WTC11 (cell line): ENCODE results near the gene KLHL4. TPM values are rescaled to one million over a fixed set of nuclear protein-coding genes. Genes with fewer than 3 reads are reported as not detected.

Source experiments
- ATAC-seq: fragments of 200-7000 bp; cut with Tn5 transposase; 2 replicates; pipeline ENCODE4 v1.10.0; 2021; ENCODE audit warnings: mild to moderate bottlenecking, moderate library complexity
- CTCF ChIA-PET: fragments of 300-600 bp; sonication (Branson Sonifier 250); formaldehyde crosslinking; loops from one replicate; lab custom pipeline; 2021; ENCODE audit warnings: antibody characterized with exemption; lab: Charles Lee
- POLR2A ChIA-PET: fragments of 350-600 bp; sonication (Branson Sonifier 250); formaldehyde crosslinking; loops from one replicate; lab custom pipeline; 2021; ENCODE audit warnings: antibody characterized with exemption; lab: Charles Lee
- DNase-seq: peaks from one replicate; pipeline ENCODE4 v3.0.0; 2021; ENCODE audit warnings: low spot score
- H3K27ac Mint-ChIP-seq: 2 replicates; pipeline ENCODE4 v1.8.0; 2021; ENCODE audit warnings: mixed read lengths
- H3K27me3 Mint-ChIP-seq: 2 replicates; pipeline ENCODE4 v1.8.0; 2021; ENCODE audit warnings: low read depth, mild to moderate bottlenecking, moderate library complexity, mixed read lengths
- H3K36me3 Mint-ChIP-seq: 2 replicates; pipeline ENCODE4 v1.8.0; 2021; ENCODE audit warnings: mixed read lengths
- H3K4me1 Mint-ChIP-seq: 2 replicates; pipeline ENCODE4 v1.8.0; 2022; ENCODE audit warnings: mixed read lengths
- H3K4me3 Mint-ChIP-seq: 2 replicates; pipeline ENCODE4 v1.8.0; 2021; ENCODE audit warnings: mild to moderate bottlenecking, moderate library complexity, mixed read lengths
- H3K9me3 Mint-ChIP-seq: 2 replicates; pipeline ENCODE4 v1.8.0; 2021; ENCODE audit warnings: mixed read lengths
- JUN ChIP-seq: sonication (generic); formaldehyde crosslinking; IDR thresholded peaks from 2 replicates; pipeline ENCODE4 v1.8.0; 2023; ENCODE audit warnings: mild to moderate bottlenecking, missing genetic modification reagents
- NFE2L1 ChIP-seq: sonication (generic); formaldehyde crosslinking; IDR thresholded peaks from 2 replicates; pipeline ENCODE4 v1.8.1; 2023; ENCODE audit warnings: missing genetic modification reagents
- NFYB ChIP-seq: sonication (generic); formaldehyde crosslinking; conservative IDR thresholded peaks from 2 replicates; pipeline ENCODE4 v1.8.0; 2022; ENCODE audit warnings: low read depth, missing genetic modification reagents
- OVOL2 ChIP-seq: fragments of 250-450 bp; sonication (Bioruptor Pico); IDR thresholded peaks from 2 replicates; pipeline ENCODE4 v1.9.0; 2021; ENCODE audit warnings: mild to moderate bottlenecking, borderline replicate concordance
- SMAD3 ChIP-seq: sonication (generic); formaldehyde crosslinking; IDR thresholded peaks from 2 replicates; pipeline ENCODE4 v1.8.0; 2022; ENCODE audit warnings: missing genetic modification reagents, mild to moderate bottlenecking, borderline replicate concordance
- SOX15 ChIP-seq: fragments of 250-450 bp; sonication (Bioruptor Pico); IDR thresholded peaks from 2 replicates; pipeline ENCODE4 v1.9.0; 2021; ENCODE audit warnings: mild to moderate bottlenecking
- TCF7 ChIP-seq: sonication (generic); formaldehyde crosslinking; IDR thresholded peaks from 2 replicates; pipeline ENCODE4 v1.8.0; 2022; ENCODE audit warnings: mild to moderate bottlenecking, low read depth, missing genetic modification reagents, moderate library complexity
- ZMAT4 ChIP-seq: fragments of 250-450 bp; sonication (Bioruptor Pico); IDR thresholded peaks from 2 replicates; pipeline ENCODE4 v1.9.0; 2021; ENCODE audit warnings: mild to moderate bottlenecking
- ZNF263 ChIP-seq: sonication (generic); formaldehyde crosslinking; IDR thresholded peaks from 2 replicates; pipeline ENCODE4 v1.8.1; 2022; ENCODE audit warnings: low read depth, mild to moderate bottlenecking, moderate library complexity, missing genetic modification reagents
- ZNF416 ChIP-seq: fragments of 250-450 bp; sonication (Bioruptor Pico); IDR thresholded peaks from 2 replicates; pipeline ENCODE4 v1.9.0; 2021; ENCODE audit warnings: mild to moderate bottlenecking, inconsistent platforms
- ZSCAN18 ChIP-seq: fragments of 250-450 bp; sonication (Bioruptor Pico); IDR thresholded peaks from 2 replicates; pipeline ENCODE4 v2.1.2; 2022; ENCODE audit warnings: mild to moderate bottlenecking, moderate library complexity
- total RNA-seq: library from RNA; stranded (reverse); gene quantifications from 3 replicates; pipeline ENCODE4 v1.2.3, GENCODE V29; 2021
- TF ChIP-seq, protein P1 (sequence below): sonication (generic); formaldehyde crosslinking; IDR thresholded peaks from 2 replicates; pipeline ENCODE4 v1.8.0; 2023; ENCODE audit warnings: missing genetic modification reagents, mild to moderate bottlenecking, borderline replicate concordance
- TF ChIP-seq, protein P2 (sequence below): sonication (generic); formaldehyde crosslinking; IDR thresholded peaks from 2 replicates; pipeline ENCODE4 v1.8.1; 2023; ENCODE audit warnings: mild to moderate bottlenecking, missing genetic modification reagents, borderline replicate concordance
- TF ChIP-seq, protein P3 (sequence below): sonication (generic); formaldehyde crosslinking; IDR thresholded peaks from 2 replicates; pipeline ENCODE4 v1.8.0; 2023; ENCODE audit warnings: mild to moderate bottlenecking, missing genetic modification reagents
- TF ChIP-seq, protein P4 (sequence below): sonication (generic); formaldehyde crosslinking; IDR thresholded peaks from 2 replicates; pipeline ENCODE4 v1.8.1; 2022; ENCODE audit warnings: mild to moderate bottlenecking, missing genetic modification reagents, moderate library complexity, borderline replicate concordance

KLHL4 gene
- total RNA-seq, 1 experiment from 2014 or later: 10.5 TPM

DNA sequence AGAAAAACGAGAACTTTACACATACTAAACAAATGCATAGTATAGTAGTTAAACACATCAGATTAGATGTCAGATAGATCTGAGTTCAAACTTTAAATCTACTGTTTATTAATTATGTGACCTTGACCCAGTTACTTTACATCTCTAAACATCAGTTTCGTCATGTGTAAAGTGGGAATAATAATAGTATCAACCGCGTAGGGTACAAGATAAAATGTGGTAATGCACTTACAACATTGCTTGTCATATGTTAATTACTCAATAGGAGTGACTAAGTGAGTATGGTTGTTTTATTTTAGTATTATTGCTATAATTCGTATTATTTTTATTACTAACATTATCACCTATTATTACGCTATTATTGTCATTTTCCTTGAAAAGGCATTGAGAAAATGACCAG is 144.2 kb downstream of the KLHL4 start:
- CTCF ChIA-PET: no interaction called here
- DNase-seq (no peak), ATAC-seq (no peak)
- TF ChIP-seq JUN (CRISPR knock-in tag) (no peak), ZNF416 (CRISPR knock-in tag) (no peak), OVOL2 (CRISPR knock-in tag) (no peak), ZMAT4 (no peak), NFE2L1 (CRISPR knock-in tag) (no peak), ZSCAN18 (CRISPR knock-in tag) (no peak), NFYB (CRISPR knock-in tag) (no peak), SOX15 (CRISPR knock-in tag) (no peak), SMAD3 (CRISPR knock-in tag) (no peak), TCF7 (CRISPR knock-in tag) (no peak), ZNF263 (CRISPR knock-in tag) (no peak)
- TF ChIP-seq, protein P1, sequence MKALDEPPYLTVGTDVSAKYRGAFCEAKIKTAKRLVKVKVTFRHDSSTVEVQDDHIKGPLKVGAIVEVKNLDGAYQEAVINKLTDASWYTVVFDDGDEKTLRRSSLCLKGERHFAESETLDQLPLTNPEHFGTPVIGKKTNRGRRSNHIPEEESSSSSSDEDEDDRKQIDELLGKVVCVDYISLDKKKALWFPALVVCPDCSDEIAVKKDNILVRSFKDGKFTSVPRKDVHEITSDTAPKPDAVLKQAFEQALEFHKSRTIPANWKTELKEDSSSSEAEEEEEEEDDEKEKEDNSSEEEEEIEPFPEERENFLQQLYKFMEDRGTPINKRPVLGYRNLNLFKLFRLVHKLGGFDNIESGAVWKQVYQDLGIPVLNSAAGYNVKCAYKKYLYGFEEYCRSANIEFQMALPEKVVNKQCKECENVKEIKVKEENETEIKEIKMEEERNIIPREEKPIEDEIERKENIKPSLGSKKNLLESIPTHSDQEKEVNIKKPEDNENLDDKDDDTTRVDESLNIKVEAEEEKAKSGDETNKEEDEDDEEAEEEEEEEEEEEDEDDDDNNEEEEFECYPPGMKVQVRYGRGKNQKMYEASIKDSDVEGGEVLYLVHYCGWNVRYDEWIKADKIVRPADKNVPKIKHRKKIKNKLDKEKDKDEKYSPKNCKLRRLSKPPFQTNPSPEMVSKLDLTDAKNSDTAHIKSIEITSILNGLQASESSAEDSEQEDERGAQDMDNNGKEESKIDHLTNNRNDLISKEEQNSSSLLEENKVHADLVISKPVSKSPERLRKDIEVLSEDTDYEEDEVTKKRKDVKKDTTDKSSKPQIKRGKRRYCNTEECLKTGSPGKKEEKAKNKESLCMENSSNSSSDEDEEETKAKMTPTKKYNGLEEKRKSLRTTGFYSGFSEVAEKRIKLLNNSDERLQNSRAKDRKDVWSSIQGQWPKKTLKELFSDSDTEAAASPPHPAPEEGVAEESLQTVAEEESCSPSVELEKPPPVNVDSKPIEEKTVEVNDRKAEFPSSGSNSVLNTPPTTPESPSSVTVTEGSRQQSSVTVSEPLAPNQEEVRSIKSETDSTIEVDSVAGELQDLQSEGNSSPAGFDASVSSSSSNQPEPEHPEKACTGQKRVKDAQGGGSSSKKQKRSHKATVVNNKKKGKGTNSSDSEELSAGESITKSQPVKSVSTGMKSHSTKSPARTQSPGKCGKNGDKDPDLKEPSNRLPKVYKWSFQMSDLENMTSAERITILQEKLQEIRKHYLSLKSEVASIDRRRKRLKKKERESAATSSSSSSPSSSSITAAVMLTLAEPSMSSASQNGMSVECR (CRISPR knock-in tag): no peak
- TF ChIP-seq, protein P2, sequence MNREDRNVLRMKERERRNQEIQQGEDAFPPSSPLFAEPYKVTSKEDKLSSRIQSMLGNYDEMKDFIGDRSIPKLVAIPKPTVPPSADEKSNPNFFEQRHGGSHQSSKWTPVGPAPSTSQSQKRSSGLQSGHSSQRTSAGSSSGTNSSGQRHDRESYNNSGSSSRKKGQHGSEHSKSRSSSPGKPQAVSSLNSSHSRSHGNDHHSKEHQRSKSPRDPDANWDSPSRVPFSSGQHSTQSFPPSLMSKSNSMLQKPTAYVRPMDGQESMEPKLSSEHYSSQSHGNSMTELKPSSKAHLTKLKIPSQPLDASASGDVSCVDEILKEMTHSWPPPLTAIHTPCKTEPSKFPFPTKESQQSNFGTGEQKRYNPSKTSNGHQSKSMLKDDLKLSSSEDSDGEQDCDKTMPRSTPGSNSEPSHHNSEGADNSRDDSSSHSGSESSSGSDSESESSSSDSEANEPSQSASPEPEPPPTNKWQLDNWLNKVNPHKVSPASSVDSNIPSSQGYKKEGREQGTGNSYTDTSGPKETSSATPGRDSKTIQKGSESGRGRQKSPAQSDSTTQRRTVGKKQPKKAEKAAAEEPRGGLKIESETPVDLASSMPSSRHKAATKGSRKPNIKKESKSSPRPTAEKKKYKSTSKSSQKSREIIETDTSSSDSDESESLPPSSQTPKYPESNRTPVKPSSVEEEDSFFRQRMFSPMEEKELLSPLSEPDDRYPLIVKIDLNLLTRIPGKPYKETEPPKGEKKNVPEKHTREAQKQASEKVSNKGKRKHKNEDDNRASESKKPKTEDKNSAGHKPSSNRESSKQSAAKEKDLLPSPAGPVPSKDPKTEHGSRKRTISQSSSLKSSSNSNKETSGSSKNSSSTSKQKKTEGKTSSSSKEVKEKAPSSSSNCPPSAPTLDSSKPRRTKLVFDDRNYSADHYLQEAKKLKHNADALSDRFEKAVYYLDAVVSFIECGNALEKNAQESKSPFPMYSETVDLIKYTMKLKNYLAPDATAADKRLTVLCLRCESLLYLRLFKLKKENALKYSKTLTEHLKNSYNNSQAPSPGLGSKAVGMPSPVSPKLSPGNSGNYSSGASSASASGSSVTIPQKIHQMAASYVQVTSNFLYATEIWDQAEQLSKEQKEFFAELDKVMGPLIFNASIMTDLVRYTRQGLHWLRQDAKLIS (CRISPR knock-in tag): no peak
- TF ChIP-seq, protein P3, sequence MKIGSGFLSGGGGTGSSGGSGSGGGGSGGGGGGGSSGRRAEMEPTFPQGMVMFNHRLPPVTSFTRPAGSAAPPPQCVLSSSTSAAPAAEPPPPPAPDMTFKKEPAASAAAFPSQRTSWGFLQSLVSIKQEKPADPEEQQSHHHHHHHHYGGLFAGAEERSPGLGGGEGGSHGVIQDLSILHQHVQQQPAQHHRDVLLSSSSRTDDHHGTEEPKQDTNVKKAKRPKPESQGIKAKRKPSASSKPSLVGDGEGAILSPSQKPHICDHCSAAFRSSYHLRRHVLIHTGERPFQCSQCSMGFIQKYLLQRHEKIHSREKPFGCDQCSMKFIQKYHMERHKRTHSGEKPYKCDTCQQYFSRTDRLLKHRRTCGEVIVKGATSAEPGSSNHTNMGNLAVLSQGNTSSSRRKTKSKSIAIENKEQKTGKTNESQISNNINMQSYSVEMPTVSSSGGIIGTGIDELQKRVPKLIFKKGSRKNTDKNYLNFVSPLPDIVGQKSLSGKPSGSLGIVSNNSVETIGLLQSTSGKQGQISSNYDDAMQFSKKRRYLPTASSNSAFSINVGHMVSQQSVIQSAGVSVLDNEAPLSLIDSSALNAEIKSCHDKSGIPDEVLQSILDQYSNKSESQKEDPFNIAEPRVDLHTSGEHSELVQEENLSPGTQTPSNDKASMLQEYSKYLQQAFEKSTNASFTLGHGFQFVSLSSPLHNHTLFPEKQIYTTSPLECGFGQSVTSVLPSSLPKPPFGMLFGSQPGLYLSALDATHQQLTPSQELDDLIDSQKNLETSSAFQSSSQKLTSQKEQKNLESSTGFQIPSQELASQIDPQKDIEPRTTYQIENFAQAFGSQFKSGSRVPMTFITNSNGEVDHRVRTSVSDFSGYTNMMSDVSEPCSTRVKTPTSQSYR (CRISPR knock-in tag): no peak
- TF ChIP-seq, protein P4, sequence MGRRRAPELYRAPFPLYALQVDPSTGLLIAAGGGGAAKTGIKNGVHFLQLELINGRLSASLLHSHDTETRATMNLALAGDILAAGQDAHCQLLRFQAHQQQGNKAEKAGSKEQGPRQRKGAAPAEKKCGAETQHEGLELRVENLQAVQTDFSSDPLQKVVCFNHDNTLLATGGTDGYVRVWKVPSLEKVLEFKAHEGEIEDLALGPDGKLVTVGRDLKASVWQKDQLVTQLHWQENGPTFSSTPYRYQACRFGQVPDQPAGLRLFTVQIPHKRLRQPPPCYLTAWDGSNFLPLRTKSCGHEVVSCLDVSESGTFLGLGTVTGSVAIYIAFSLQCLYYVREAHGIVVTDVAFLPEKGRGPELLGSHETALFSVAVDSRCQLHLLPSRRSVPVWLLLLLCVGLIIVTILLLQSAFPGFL (CRISPR knock-in tag): no peak
- POLR2A ChIA-PET: no interaction called here
- no peak overlapping the region for H3K4me3 Mint-ChIP-seq
- H3K9me3 Mint-ChIP-seq: no peaks in the 10 kb centered on the region
- no peak overlapping the region for H3K27ac Mint-ChIP-seq
- no peaks in the 10 kb centered on the region for H3K36me3 Mint-ChIP-seq
- H3K4me1 Mint-ChIP-seq: peaks cover 32% of the 10 kb centered on the region
- H3K27me3 Mint-ChIP-seq: no peaks in the 10 kb centered on the region
